G401 (cell line): Measurements from ENCODE around the gene CAMKK1. TPM values are rescaled to one million over a fixed set of nuclear protein-coding genes. Genes with fewer than 3 reads are reported as not detected.
A peak's percentile ranks its signal among the peaks of the same experiment; 100 is the strongest.

Experiments
- DNase-seq: peaks from one replicate; pipeline ENCODE4 v3.0.0-alpha.2; 2015; ENCODE audit warnings: low spot score
- in situ Hi-C: cut with HindIII; loops from 2 replicates; pipeline ENCODE4 v1.10.0; 2016; ENCODE audit warnings: low sequenced_read_pairs, mixed read lengths
- total RNA-seq: library from RNA; depleted of rRNA; stranded (reverse); fragments of >200 nt; shearing (Covaris generic); gene quantifications from 2 replicates; pipeline ENCODE4 v1.2.3, GENCODE V29; 2014

Gene CAMKK1
- total RNA-seq, 1 experiment from 2014 or later, result 3.4 TPM

GRCh38 chr17:3919123-3919624 lies 26.3 kb upstream of the CAMKK1 start:
- in situ Hi-C loops, result no loop called here

DNA sequence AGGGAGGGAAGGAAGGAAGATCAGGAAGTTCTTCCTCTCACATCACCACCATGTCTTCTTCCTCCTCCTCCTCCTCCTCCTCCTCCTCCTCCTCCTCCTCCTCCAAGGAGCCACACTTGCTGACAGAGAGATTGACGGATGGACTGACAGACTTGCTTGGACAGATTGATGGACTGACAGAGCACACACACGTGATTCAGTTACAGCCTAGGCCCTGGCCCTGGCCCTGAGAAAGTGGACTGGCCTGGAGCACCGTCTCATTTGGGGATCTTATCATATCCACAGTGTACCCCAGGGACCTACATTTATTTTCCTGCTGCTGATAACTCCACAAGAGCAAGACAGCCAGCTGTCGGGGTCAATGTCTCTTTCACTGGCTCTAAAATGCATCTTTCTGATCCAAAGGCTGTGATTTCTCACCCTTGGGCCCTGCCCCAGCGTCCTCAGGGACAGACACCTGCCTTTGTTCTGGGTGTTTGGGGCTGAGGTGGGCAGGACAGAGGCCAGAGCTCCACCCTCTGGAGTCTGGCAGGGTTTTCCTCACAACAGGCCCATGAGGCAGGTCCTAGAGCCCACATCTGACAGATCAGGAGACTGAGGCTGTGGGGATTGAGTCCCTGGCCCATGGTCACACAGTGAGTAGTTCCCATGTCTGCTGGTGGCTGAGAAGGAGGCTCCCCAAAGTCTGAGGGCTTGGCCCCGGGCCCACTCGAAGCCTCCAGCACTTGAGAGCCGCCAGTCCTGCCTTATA lies 25.7 kb upstream of the CAMKK1 start:
- in situ Hi-C loops, result no loop called here
- DNase-seq, result no peak

More at GRCh38 chr17:3919123-3919624, 26.3 kb upstream of the CAMKK1 start:
- no peak for DNase-seq

DNA sequence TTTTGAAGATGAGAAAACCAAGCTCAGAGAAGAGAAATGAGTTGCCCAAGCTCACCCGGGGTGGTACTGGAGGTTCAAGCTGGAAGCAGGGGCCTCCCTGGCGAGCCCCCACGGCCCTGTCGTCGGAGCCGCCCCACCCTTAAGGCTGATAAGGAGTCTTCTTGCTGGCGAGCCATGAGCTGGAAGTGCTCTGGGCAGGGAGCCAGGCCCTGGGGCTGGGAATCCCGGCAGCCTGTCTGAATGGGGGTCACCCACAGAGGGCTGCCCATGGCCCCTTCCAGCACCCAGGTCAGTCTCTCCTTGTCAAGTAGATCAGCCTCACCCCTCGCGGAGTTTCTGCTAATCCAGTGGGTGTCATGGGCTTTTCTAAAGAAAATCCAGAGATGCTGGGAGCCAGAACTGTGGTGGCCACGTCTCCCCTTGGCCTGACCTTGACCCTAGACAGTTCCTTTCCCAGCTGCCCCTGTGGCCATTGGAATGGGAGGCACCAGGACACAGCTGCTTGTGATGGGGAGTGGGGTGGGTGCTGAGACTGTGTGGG lies 24.6 kb upstream of the CAMKK1 start:
- no peak for DNase-seq
- in situ Hi-C loops, result no loop called here

- in situ Hi-C loops, result no loop called here
- no peak for DNase-seq
Observed at GRCh38 chr17:3916825-3917224, 24.0 kb upstream of the CAMKK1 start.

DNA sequence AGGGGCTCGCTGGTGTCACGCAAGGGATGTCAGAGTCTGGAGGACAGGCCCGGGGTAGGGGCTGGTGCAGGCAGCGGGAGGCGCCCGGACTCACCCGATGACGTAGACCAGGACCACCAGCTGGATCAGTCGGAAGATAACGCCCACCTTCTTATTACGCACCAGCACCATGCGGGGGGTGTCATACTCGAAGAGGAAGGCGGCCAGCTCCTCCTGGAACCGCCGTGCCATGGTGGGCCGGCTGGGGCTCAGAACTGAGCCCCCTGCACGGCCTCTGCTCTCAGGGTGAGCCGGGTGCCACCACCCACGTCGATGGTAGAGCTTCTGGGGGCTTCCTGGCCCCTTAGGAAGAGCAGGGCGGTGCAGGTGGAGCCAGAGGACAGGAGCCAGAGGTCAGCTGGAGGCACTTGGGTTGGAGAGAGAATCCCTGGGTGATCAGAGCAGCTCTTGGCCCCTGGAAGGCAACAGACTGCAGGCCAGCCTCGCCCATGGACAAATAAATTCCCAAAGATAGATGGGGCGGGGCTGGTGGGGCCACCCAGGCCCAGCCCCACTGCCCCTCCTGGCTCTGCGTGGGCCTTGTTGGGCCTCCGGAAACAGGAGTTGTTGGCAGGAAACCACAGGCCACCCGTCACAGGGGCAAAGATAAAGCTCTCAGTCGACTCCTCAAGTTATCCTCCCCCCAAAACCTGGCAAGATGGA lies 23.3 kb upstream of the CAMKK1 start, which contains the start of gene P2RX1:
P2RX1 (minus strand) TSS at position 471 of the 702 bp plus-strand sequence; CDS start at position 231, 240 bp downstream.
- no peak for DNase-seq
- in situ Hi-C loops, result no loop called here

GRCh38 chr17:3915581-3915994 lies 22.7 kb upstream of the CAMKK1 start:
- in situ Hi-C loops, result no loop called here
- no peak for DNase-seq

DNA sequence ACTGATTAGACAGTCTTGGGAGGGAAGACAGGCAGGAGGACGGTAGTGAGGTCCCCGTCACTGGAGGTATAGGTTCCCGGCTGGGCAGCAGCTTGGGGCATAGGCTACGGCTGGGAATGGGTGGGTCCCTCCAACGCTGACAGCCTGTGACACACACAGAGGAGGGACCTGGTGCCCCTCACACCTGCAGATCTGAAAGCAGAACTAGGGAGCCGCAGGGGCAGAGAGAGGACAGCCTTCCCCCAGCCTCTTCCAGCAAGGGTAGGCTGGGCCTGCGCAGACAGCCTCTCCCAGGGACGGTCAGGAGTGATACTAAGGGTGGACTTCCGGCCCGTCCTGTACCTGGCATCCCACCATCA lies 21.4 kb upstream of the CAMKK1 start:
- in situ Hi-C loops, result no loop called here
- no peak for DNase-seq

DNA sequence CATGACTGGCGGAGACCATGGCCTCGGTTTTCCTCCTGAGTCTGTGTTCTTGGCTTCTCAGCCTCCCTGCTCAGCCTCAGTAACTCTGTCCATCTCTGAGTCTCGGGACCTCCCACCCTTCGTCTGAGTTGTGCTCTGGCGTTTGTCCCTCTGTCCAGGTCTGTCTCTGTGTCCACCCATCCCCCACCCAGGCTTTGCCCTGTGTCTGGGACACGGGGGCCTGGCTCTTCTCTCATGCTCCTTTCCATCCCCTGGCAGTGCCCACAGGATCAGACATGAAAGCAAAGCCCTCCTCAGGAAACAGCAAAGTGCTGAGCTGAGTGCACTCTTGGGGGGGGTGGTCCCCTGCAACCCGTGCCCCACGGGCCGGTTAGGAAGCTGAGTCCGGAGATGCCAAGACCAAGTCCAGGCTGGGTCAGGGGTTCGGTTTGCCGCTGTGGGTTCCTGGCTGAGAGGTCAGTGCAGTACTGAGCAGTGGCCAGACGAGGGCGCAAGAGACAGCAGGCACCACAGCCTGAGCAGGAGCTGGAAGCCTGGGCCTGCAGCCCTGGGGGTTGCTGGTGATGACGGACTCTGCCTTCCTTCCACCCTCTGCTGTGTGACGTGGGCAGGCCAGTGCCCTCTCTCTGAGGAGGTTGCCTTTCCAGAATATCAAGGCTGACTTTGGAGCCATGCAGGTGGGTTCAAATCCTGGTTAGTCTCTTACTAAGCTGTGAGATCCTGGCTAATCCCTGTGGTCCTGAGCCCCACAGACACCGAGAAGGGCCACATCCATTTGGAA lies 20.9 kb upstream of the CAMKK1 start:
- peak; percentile 80 for DNase-seq
- in situ Hi-C loops, result no loop called here

- in situ Hi-C loops, result no loop called here
- no peak for DNase-seq
Observed at GRCh38 chr17:3912827-3913226, 20.0 kb upstream of the CAMKK1 start.

DNA sequence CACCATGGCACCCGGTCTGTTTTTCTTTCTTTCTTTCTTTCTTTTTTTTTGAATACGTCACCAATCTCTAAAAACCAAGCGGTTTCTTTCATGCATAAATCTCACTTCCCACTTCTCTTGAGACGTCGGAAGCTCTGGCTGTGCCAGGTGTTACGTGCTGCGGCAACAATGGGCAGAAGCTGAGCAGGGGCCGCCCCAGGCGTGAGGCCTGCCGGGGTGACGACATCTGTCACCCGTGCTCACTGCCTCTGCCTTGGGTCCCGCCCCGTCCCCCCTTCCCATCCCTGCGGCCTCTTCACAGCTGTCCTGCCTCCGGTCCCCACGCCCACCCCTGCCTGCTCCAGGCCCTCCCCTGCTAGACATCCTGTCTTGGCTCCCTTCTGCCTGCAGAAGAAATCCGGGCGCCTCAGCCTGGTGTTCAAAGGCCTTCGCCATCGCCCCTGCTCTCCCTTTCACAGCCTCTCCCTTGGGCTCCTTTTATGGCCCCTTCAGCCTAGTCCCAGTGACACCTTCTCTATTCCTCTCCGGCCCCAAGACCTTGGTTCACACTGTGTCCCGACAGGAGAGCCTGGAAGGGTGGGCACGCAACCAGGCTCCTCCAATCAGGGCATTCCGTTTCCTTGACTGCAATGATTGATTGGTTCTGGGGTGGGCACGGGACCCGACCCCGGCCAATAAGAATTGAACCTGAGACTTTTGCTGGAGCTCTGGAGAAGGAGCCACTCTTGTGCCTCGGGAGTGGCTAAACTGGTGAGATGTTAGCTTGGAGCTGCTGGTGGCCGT lies 18.6 kb upstream of the CAMKK1 start:
- no peak for DNase-seq
- in situ Hi-C loops, result no loop called here

DNA sequence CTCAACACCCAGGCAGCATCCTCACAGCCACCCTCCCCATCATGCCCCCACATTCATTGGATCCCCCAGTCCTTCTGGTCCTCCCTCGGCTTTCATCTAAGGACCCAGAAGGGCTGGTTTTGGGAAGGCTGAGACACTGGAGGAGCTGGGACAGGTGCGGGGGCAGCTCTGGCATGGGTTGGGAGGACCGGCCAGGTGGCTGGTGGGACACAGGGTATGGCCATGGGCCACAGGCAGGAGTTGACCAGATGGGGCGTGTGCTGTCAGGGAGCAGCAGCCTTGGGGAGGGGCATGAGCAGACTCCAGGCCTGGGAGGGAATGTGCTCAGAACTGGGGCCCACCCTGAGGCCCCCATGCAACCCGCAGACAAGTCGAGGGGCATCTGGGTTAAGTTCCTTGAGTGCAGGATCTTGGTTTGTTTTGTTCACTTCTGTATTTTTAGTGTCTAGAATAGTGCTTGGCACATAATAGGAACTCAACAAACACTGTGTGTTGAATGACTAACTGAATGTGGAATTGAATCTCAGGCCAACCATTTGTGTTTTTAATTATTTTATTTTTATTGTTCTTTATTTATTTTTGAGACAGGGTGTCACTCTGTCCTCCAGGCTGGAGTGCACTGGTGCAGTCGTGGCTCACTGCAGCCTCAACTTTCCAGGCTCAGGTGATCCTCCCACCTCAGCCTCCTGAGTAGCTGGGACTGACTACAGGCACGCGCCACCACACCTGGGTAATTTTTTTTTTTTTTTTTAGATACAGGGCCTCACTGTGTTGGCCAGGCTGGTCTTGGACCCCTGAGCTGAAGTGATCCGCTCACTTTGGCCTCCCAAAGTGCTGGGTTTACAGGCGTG lies 17.8 kb upstream of the CAMKK1 start:
- in situ Hi-C loops, result no loop called here

GRCh38 chr17:3909257-3909656 lies 16.4 kb upstream of the CAMKK1 start:
- DNase-seq, result no peak
- in situ Hi-C loops, result loop anchor here (5.0 kb wide), 1 partner anchor 48 kb away; no protein-coding TSS in a partner anchor

More for the DNA sequence above, 17.8 kb upstream of the CAMKK1 start:
- no peak for DNase-seq

DNA sequence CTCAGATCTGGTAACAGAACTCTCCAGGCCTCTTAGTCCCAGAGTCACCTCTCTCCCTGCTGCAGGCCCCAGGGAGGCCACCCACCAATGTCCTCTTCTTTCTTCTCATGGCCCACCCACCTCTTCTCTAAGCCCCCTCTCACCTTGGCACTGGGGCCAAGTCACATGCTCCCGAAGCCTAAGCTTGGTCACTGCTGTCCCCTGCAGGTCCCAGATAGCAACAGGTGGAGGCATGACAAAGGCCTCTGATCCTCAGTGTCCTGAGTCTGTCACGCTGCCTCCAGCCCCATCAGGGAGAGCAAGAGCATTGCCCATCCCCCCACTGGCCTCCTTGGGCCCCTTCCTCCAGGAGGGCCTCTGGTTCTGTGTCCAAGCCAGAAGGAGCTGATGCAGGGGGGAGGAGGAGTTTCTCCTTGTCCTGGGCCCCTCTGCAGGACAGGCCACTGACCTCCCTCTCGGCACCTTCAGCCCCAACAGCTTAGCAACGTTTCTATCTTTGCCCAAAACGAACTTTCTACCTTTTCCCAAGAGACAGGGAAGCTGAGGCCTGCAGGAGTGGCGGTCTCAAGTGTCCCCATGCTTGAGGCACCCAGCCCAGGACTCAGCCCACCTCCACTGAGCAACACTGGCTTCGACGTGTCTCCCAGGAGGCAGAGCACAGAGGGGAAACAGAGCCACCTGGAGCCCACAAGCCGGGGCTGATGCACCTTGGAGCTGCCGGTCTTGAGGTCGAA lies 14.8 kb upstream of the CAMKK1 start:
- DNase-seq, result no peak
- in situ Hi-C loops, result loop anchor here (5.0 kb wide), 1 partner anchor 50 kb away; no protein-coding TSS in a partner anchor

DNA sequence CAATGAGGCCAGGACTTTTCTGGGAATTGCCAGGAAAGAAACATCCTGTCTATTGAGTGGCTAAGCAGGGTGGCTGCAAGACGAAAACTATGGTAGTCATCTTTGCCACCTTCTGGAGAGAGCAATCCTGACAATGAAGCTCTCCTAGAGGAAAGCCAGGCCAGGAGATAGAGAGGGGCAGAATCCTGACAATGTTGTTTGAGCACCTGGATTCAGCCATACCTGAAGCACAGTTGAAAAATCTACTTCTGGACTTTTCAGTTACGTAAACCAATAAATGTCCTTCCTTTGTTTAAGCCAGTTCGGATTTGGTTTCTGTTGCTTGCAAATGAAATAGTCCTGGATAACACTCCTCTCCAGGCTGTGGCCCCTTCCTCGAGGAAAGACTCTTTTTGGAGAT lies 14.0 kb upstream of the CAMKK1 start:
- in situ Hi-C loops, result loop anchor here (5.0 kb wide), 1 partner anchor 50 kb away; no protein-coding TSS in a partner anchor
- DNase-seq, result no peak

- DNase-seq, result no peak
- in situ Hi-C loops, result loop anchor here (5.0 kb wide), 1 partner anchor 52 kb away; no protein-coding TSS in a partner anchor
Observed at GRCh38 chr17:3905017-3905520, 12.2 kb upstream of the CAMKK1 start.

- in situ Hi-C loops, result no loop called here
- DNase-seq, result no peak
Observed at GRCh38 chr17:3904501-3904900, 11.6 kb upstream of the CAMKK1 start.

DNA sequence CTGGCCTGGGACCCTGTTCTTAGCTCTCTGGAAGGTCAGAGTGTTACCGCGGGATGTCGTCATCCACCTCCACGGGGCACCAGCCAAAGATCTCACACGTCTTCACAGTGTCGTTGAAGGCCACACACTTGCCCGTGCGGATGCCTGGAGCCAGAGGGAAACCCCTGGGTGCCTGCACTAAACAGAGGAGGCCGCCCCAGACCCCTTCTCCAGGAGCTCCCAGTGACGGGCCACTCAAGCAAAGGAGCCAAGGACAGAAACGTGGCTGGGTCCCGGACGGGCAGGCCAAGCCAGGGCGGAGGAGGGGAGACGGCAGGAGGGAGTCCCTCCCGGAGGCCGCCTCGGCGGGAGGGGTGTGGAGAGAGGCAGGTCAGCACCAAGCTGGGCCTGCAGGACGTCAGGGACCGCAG lies 11.0 kb upstream of the CAMKK1 start:
- no peak for DNase-seq
- in situ Hi-C loops, result no loop called here
